Heart right ventricle (tissue), 16 donors: ENCODE data around the gene SUGP1. TPM values are rescaled to one million over a fixed set of nuclear protein-coding genes. Genes with fewer than 3 reads are reported as not detected.

Experiments used
- ATAC-seq, 8 donors: fragments of 200-7000 bp; cut with Tn5 transposase; one replicate each; pipeline ENCODE4 v1.9.1; 2020; ENCODE audit warnings: mild to moderate bottlenecking in 8 of 8, moderate library complexity in 8 of 8, moderate number of reproducible peaks in 1 of 8
- DNase-seq, 2 donors: peaks; one replicate each; pipeline ENCODE4 v3.0.0-alpha.2; 2020
- H3K27ac ChIP-seq, 10 donors: fragments of 200-600 bp; sonication (generic) in 2 of 10; one replicate each; pipeline versions ENCODE4 v1.5.0 to v1.8.0; 2020 to 2022; ENCODE audit warnings: mild to moderate bottlenecking in 3 of 10
- H3K27me3 ChIP-seq, 7 donors: fragments of 200-600 bp; one replicate each; pipeline ENCODE4 v1.8.0; 2021 to 2022; ENCODE audit warnings: mild to moderate bottlenecking in 2 of 7
- H3K36me3 ChIP-seq, 9 donors: fragments of 200-600 bp; sonication (generic) in 1 of 9; one replicate each; pipeline versions ENCODE4 v1.5.0 to v1.8.0; 2020 to 2022; ENCODE audit warnings: mild to moderate bottlenecking in 2 of 9
- H3K4me1 ChIP-seq, 9 donors: fragments of 200-600 bp; sonication (generic) in 1 of 9; one replicate each; pipeline versions ENCODE4 v1.5.0 to v1.8.0; 2020 to 2022; ENCODE audit warnings: mild to moderate bottlenecking in 4 of 9
- H3K4me3 ChIP-seq, 10 donors: fragments of 200-600 bp; sonication (generic) in 2 of 10; one replicate each; pipeline versions ENCODE4 v1.5.0 to v1.8.0; 2020 to 2022; ENCODE audit warnings: mild to moderate bottlenecking in 7 of 10, moderate library complexity in 2 of 10
- H3K9me3 ChIP-seq, 11 donors: fragments of 200-600 bp in 10 of 11; sonication (generic) in 2 of 11; one replicate each; pipeline versions ENCODE4 v1.5.0 to v1.8.0; 2013 to 2022; ENCODE audit warnings: mild to moderate bottlenecking in 2 of 11, control low read depth in 1 of 11, moderate library complexity in 1 of 11
- CTCF ChIP-seq, 9 donors: fragments of 200-600 bp; sonication (generic) in 2 of 9; IDR thresholded peaks; one replicate each; pipeline versions ENCODE4 v1.5.0 to v1.8.0; 2021 to 2022; ENCODE audit warnings: antibody characterized with exemption in 9 of 9, mild to moderate bottlenecking in 5 of 9, moderate library complexity in 1 of 9
- WGBS, 2 donors: extraction: QIAGEN DNeasy Blood & Tissue Kit; methylation state at CpG; one replicate each; pipeline ENCODE4 v1.1.7; 2013; ENCODE audit warnings: inconsistent platforms in 1 of 2; 5-methylcytosine and 5-hydroxymethylcytosine counted together
- intact Hi-C, 10 donors: fragments of 100-400 bp; cut with DNase I; formaldehyde crosslinking; loops; one replicate each; pipeline versions ENCODE4 v1.11.1 to v1.14.2; 2022
- long read RNA-seq, 3 donors: library from polyadenylated mRNA; unstranded; transcript quantifications; one replicate each; pipeline ENCODE4 v2.0.0, GENCODE V29; 2020 to 2021
- polyA plus RNA-seq, 2 donors: library from polyadenylated mRNA; stranded (reverse); fragments of 200-250 nt; gene quantifications; one replicate each; pipeline ENCODE4 v1.2.3, GENCODE V29; 2013
- total RNA-seq, 10 donors: library from RNA; stranded (reverse); fragmentation: NEBNext Ultra II Directional in 3 of 10; extraction: Animal tissue kit (Norgen Biotek cat#: 25700) in 3 of 10; gene quantifications; one replicate each; pipeline versions ENCODE4 v1.2.1 to v1.2.4, GENCODE V29; 2021 to 2023
- donor health status: Arrhythmogenic right ventricular cardiomyopathy.
- donor health status: ischemic (EF 13 %, LVEDD 7.1; RV severe dilation, severe dysfunction).
- donor health status: healthy with polysubstance abuse.
- donor health status: DM: no; HTN: yes; CAD: no.
- donor health status: DM: no; HTN: no; CAD: no.
- donor health status: ischemic (EF 25% LVEDD 6.9; RV normal size, moderate dysfunction).
- donor health status: ischemic (EF 25% LVEDD 5.7; RV mildly dilated, moderate dysfunction).
- donor health status: healthy.
- donor health status: DM: yes; HTN: yes; CAD: no.
- donor health status: Ischemic cardiomyopathy.
- donor health status: ischemic (EF 35%, LVEDD 5.7; RV mildly dilated, moderate dysfunction).
- donor health status: nonischemic (EF 11% LVEDD 7.7; RV severe dilation, severe dysfunction).
- donor health status: DM: yes; HTN: yes; CAD: no.
- donor health status: PGD.
- donor health status: ischemic (EF 29% LVEDD 5.4; RV normal size, mild dysfunction).
- donor health status: nonischemic (EF 23%, LVEDD 6.1; RV moderate dilation, normal function).

The SUGP1 gene, protein sequence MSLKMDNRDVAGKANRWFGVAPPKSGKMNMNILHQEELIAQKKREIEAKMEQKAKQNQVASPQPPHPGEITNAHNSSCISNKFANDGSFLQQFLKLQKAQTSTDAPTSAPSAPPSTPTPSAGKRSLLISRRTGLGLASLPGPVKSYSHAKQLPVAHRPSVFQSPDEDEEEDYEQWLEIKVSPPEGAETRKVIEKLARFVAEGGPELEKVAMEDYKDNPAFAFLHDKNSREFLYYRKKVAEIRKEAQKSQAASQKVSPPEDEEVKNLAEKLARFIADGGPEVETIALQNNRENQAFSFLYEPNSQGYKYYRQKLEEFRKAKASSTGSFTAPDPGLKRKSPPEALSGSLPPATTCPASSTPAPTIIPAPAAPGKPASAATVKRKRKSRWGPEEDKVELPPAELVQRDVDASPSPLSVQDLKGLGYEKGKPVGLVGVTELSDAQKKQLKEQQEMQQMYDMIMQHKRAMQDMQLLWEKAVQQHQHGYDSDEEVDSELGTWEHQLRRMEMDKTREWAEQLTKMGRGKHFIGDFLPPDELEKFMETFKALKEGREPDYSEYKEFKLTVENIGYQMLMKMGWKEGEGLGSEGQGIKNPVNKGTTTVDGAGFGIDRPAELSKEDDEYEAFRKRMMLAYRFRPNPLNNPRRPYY
- total RNA-seq (10 to 100 TPM; 33.6 to 50.2 (median 44.8) TPM), polyA plus RNA-seq (10 to 100 TPM; 30.1 to 32.0 TPM)
- long read RNA-seq, donor 1, transcript SUGP1-201 (14 exons, 2,423 nt), result major isoform, 23 of 43 reads
- long read RNA-seq, donor 1, partial matches to known transcripts, result 15 of 43 reads
- long read RNA-seq, donor 1, other reads (novel, unspliced or antisense), result 4 of 43 reads
- long read RNA-seq, donor 2, transcript SUGP1-201 (14 exons, 2,423 nt), result major isoform, 15 of 28 reads
- long read RNA-seq, donor 2, partial matches to known transcripts, result 8 of 28 reads
- long read RNA-seq, donor 2, other reads (novel, unspliced or antisense), result 2 of 28 reads
- long read RNA-seq, donor 3, transcript SUGP1-201 (14 exons, 2,423 nt), result major isoform, 22 of 35 reads
- long read RNA-seq, donor 3, partial matches to known transcripts, result 9 of 35 reads
- long read RNA-seq, donor 3, other reads (novel, unspliced or antisense), result 4 of 35 reads

DNA sequence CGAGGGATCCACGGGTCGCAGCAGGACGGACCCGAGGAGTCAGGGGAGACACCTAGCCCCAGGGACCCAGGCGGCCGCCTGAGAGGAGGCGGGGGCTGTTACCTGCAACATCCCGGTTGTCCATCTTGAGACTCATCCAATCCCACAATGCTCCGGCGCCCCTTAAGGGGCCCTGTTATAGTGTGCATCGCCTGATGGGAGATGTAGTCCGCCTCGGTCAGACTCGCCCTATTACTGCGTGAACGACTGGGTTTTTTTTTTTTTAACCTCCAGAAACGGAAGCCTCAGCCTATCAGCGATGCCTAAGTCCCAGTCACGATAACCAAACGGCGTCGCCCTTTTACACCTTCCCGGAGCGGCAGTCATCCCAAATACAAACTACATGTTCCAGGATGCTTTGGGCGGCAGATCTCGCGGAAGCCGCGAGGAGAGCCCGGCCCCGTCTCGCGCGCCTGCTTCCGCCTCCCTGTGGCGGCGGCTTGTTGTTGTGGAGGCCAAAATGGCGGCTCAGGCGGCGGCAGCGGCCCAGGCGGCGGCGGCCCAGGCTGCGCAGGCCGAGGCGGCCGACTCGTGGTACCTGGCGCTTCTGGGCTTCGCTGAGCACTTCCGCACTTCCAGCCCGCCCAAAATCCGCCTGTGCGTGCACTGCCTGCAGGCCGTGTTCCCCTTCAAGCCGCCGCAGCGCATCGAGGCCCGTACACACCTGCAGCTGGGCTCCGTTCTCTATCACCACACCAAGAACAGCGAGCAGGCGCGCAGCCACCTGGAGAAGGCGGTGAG is at the start of gene SUGP1, which contains the start of gene MAU2:
Gene SUGP1, minus strand, starts transcription at position 149 of the 780 bp plus-strand sequence. Its CDS starts 13 bp downstream, at position 136.
Gene MAU2, plus strand, starts transcription at position 469 of the 780 bp plus-strand sequence. Its CDS starts 31 bp downstream, at position 500.
- Histone ChIP-seq H3K27ac (peak within 1 kb of the TSS; percentile 82 to 98 (median 92)), H3K27me3 (no peaks in the 10 kb centered on the region), H3K4me3 (peak within 1 kb of the TSS; percentile 75 to 100 (median 98)), H3K4me1 (peaks cover 12 to 63% (median 47%) of the 10 kb centered on the region in 9 donors), H3K36me3 (peaks cover 0 to 39% (median 7%) of the 10 kb centered on the region in 9 donors), H3K9me3 (no peaks in the 10 kb centered on the region)
- ATAC-seq, result peak; percentile 93 to 98 (median 96)
- 0% methylated on average over 67 of the region's 67 CpGs for WGBS, 2 donors
- TF ChIP-seq CTCF (IDR thresholded peaks at IDR 0.05), result peak in 8 of 9 donors; percentile 11 to 68 (median 50)
- DNase-seq, result peak; percentile 88 to 89
- intact Hi-C loops, result loop anchor here in 3 of 10 donors (5.0 to 10.0 kb wide), 2 partner anchors 126 to 128 kb away; partner anchors contain the start of genes BORCS8 (in 3 of the 3) and RFXANK (in 3 of the 3)

DNA sequence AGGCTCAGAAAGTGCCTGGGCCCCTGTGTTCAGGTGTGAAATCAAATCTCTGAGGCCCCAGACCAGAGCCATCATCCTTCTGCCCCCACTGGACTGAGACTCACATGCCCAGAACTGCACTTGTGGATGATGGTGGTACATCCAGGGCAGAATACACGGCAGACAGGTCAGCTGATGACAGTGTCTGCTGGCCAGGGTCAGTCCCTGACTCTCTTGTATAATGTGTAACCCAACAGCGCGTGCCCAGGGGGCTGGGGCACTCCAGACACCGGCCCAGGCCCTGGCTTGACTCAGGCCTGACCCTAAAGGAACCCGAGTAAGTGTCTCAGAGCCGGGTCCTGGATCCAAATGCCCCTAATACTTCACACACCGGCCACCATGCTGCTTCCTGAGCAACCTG is 47.8 kb upstream of the SUGP1 start:
- DNase-seq, result no peak
- intact Hi-C loops, result loop anchor here in 4 of 10 donors (5.0 kb wide), 2 partner anchors 39 to 124 kb away; partner anchors contain the start of gene GATAD2A (in 2 of the 4)

More for the DNA sequence above, 47.8 kb upstream of the SUGP1 start:
- 81 to 83% methylated on average over 7 of the region's 7 CpGs for WGBS, 2 donors
- no peak for ATAC-seq
- Histone ChIP-seq H3K27me3 (no peaks in the 10 kb centered on the region), H3K27ac (no peak overlapping the region), H3K4me3 (no peak overlapping the region), H3K4me1 (peaks cover 5 to 39% (median 20%) of the 10 kb centered on the region in 9 donors), H3K9me3 (no peaks in the 10 kb centered on the region), H3K36me3 (no peaks in the 10 kb centered on the region)
- no peak for TF ChIP-seq CTCF (IDR thresholded peaks at IDR 0.05)
